ENCODE data around the gene NALF2.

NALF2 gene

DNA sequence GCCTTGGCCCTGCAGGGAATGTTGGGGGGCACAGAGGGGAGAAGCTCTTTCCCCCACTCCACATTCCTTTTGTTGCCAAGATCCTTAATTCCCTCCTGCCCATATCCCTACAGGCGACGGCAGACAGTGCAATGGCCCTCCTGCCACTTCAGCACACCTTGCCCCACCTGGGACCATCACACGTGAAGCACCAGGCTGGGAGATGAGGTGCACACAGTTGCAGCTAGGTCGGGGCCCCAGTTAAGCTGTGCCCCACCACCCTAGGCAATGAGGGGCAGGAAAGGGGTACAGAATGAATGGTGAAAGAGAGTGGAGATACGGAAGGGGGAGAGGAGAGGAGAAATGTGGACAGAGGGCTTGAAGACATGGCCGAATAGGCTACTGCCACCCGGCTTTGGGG is 26.2 kb downstream of the NALF2 start:
- DNase-seq (ENCODE audit: low spot score), result no peak

DNA sequence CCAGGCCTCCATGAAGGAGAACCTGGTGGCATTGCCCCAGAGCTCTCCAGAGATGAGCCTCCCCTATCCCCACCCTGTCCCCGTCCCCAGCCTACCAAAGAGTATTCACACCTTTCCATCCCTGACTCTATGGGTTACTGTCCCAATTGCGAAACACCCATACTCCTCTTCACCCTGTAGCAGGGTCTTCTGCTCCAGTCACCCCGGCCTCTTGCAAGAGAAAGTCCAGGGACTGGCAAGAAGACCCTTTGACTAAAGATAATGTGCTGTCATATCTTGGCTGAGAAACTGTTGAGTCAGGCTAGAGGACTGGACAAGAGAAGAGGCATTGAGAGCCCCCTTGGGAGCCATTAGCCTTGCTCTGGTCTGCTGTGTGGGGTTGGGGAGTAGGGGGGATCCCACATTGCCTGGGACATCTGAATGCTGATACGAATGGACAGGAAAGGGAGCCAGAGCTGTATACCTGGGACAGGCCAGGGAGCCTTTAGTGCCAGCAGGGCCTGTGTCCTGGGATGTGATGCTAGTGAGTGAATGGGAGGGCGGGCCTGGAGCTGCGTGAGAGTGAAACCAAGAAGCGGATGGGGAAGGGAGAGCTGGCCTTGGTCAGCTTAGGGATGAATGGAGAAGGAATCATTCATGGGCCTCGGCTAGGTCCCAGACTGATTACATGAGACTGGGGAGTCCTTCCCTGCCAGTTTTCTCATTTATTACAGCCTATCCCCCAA is 27.1 kb downstream of the NALF2 start:
- DNase-seq (ENCODE audit: low spot score), result no peak

DNA sequence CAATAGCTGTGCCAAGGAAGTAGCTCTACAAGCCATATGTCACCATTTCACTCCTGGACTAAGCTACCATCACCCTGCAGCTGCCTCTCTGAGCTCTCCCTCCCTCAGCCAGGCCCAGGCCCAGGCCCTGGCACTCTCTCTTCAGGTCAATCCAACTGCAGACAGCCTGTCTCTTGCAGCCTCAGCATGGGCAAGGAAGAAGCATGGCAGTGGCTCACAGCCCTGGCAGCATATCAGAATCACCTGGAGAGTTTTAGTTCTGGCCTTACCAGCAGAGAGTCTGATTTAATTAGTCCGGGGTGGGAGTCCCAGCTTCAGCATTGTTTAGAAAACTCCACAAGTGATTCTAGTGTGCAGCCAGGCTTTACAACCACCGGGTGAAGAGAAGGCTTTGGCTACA is 31.5 kb downstream of the NALF2 start:
- DNase-seq (ENCODE audit: low spot score), result no peak

DNA sequence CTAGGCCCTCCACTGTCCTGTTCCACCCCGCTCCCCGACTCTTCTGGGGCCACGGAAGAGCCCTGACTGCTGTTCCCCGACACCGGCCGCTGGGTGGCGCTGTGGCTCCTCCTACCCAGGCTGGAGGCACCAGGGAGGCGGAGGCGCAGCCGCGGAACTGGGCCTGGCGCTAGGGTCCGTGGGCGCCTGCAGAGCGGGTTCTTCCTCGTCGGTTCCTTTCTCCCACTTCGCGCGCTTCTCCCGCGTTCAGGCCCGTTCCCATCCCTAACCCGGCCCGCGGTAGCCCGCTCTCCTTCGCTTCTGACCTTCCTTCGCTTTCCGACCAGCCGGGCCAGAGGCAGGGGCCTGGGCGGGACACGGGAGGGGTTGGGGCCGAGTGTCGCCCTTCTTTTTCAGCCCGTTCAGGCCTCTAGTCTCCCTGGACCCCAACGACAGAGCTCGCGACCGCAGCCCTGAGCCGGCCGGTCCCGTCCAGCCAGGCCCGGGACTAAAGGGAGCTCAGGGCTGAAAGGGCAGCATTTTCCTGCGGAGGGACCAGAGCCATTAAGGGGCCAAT is 34.3 kb downstream of the NALF2 start:
- no peak for DNase-seq (ENCODE audit: low spot score)

DNA sequence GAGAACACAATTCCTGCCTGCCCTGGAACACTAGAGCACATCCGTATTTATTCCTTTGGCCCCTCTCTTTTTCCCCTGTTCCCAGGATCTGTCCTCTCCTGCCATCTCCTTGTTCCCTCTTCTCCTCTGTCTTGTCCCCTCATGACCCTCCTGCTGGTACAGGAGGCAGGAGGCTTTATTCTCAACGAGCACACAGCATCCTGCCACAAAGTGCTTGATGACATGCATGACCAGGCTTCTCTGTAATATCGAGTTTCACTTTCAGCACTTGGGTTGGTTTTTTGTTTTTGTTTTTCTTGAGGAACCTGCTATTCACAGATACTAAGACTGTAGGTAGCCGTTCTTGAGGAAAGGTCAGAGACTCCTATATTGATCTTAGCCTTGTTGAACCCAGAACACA is 35.3 kb downstream of the NALF2 start:
- no peak for DNase-seq (ENCODE audit: low spot score)

DNA sequence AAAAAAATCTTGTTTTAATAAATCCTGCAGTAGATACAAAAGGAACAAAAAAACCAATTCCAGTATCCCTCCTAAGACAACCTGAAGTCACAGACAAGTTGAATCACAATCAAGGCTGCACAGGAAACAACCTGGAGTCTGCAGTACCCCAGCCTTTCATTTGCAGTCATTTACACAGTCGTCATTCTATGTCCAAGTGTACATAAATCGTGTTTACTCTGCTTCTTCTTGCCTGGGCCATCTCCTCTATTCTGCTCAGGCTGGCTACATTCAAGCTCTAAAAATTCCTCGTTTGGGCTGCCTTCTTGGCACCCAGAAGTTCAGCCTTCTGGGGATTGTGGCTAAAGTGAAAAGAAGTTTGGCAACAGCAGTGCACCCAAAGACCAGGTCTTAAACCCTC is 37.8 kb downstream of the NALF2 start:
- no peak for DNase-seq (ENCODE audit: low spot score)

DNA sequence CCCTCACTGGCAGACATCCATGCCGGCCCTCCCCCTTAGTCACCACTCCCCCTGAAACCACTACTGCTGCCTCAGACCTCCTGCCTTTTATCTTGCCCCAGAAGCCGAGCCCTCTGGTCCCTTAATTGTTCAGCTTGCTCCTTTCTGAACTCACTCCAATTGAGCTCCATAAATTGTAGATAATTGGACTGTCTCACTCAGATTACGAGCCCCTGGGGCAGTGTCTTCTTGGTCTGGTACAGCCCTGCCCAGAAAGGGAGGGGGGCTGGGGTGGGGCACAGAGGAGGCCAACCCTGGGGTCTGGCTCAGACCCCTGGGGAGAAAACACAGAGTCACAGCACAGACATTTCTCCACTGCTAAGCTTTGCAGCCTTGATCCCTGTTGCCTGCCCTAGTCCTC is 39.4 kb downstream of the NALF2 start:
- no peak for DNase-seq (ENCODE audit: low spot score)

DNA sequence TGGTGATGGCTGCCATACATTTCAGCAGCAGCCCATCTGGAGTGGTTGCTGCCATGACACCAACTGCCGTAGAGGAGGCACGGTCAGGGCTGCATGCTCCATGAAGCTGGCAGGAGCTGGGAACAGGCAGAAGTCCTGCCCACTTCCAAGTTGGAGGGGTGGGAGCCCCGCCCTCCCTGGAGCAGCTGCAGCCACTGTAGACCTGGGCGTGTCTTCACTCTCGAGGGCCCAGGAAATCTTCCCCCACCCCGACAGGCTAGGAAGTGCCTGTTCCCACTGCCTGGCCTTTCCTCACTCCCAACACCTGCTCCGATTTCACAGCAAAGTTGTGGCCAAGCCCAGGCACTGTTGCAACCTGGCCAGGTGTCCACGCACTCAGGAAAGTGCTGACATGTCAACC is 42.3 kb downstream of the NALF2 start:
- no peak for DNase-seq (ENCODE audit: low spot score)

DNA sequence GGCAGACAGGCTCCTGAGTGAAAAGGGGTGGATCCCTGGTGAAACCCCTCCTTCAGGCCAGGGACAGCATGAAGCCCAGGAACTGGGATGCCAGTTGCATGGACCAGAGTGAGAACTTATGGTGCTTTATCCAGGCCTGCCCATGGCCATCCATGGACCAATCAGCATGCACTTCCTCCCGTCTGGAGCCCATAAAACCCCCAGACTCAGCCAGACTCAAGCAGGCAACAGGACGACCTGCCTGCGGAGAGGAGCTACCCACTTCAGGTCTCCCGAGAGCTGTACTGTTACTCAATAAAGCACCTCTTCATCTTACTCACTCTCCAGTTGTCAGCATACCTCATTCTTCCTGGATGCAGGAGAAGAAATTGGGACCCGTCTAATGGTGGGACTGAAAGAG is 42.9 kb downstream of the NALF2 start:
- DNase-seq (ENCODE audit: low spot score), result no peak

DNA sequence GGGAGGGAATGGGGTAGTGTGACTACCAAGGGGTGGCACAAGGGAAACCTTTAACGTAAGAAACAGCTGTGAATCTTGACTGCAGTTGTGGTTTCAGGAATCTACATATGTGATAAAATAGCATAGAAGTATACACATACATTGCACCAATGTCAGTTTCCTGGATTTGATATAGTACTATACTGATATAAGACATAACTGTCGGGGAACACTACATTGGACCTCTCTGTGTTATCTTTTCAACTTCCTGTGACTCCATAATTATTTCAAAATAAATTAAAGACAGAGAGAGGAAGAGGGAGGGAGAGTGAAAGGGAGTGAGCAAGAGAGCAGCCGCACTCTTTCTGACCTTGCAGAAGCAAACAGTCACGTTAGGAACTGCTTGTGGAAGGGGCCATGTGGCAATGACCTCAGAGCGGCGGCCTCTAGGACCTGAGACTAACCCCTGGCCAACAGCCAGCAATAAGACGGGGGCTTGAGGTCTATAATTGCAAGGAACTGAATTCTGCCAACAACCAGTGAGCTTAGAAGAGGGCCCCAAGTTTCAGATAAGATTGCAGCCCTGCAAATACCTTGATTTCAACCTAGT is 47.4 kb downstream of the NALF2 start:
- no peak for DNase-seq (ENCODE audit: low spot score)

DNA sequence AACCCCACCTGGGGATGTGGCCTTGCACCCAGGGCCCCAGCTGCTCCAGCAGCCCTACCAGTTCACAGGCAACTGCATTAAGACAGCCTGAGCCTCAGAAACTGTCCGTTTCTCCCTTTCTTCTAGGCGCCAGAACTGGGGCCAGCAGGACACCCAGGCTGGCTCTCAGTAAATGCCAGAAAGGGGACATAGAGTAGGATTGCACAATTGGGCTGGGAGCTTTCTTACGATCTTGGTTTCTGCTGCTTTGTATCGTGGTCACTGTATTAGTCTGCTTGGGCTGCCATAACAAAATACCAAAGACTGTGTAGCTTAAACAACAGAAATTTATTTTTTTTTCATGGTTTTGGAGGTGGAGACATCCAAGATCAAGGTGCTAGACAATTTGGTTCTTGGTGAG is 48.4 kb downstream of the NALF2 start:
- DNase-seq (ENCODE audit: low spot score), result no peak
